RWPE2 (cell line): ENCODE measurements around the gene YES1.
"Not testable (repeated sequence)": the region's sequence is repeated elsewhere in the genome, so short reads cannot be mapped to it uniquely, and the experiment has no call there.

Experiments
- ATAC-seq: fragments of 200-7000 bp; cut with Tn5 transposase; 3 replicates; pipeline ENCODE4 v1.9.1; 2021; ENCODE audit warnings: low read depth
- DNase-seq: peaks from one replicate; pipeline ENCODE4 v3.0.0-alpha.2; 2020; ENCODE audit warnings: low spot score
- H3K27ac ChIP-seq: fragments of 450-650 bp; 2 replicates; pipeline ENCODE4 v1.5.1; 2017; ENCODE audit warnings: mild to moderate bottlenecking; ENCODE audit not compliant: poor library complexity, severe bottlenecking
- H3K27me3 ChIP-seq: fragments of 250-450 bp; sonication (Bioruptor Pico); 2 replicates; pipeline ENCODE4 v1.5.1; 2021; ENCODE audit warnings: mild to moderate bottlenecking, moderate library complexity; ENCODE audit not compliant: insufficient read depth, poor library complexity, severe bottlenecking
- H3K36me3 ChIP-seq: fragments of 250-450 bp; sonication (Bioruptor Pico); 2 replicates; pipeline ENCODE4 v1.5.1; 2020; ENCODE audit warnings: low read depth, mild to moderate bottlenecking, moderate library complexity
- H3K4me1 ChIP-seq: fragments of 250-450 bp; sonication (Bioruptor Pico); 2 replicates; pipeline ENCODE4 v1.5.1; 2021; ENCODE audit warnings: mild to moderate bottlenecking, moderate library complexity; ENCODE audit not compliant: insufficient read depth, poor library complexity, severe bottlenecking
- H3K4me3 ChIP-seq: fragments of 250-450 bp; sonication (Bioruptor Pico); 2 replicates; pipeline ENCODE4 v1.5.1; 2021; ENCODE audit warnings: mild to moderate bottlenecking, moderate library complexity; ENCODE audit not compliant: severe bottlenecking
- H3K9me3 ChIP-seq: fragments of 250-450 bp; sonication (Bioruptor Pico); 2 replicates; pipeline ENCODE4 v1.5.1; 2021; ENCODE audit warnings: mild to moderate bottlenecking, moderate library complexity; ENCODE audit not compliant: severe bottlenecking
- CTCF ChIP-seq: fragments of 450-650 bp; IDR thresholded peaks from one replicate; pipeline ENCODE4 v1.5.1; 2017; ENCODE audit warnings: mild to moderate bottlenecking, moderate library complexity; ENCODE audit not compliant: poor library complexity, severe bottlenecking

The YES1 gene

GRCh38 chr18:789397-789796 is 22.6 kb downstream of the YES1 start:
- Histone ChIP-seq H3K4me3 (no peak overlapping the region), H3K4me1 (no peaks in the 10 kb centered on the region), H3K36me3 (no peaks in the 10 kb centered on the region), H3K27me3 (no peaks in the 10 kb centered on the region), H3K27ac (no peak overlapping the region), H3K9me3 (peaks cover 5% of the 10 kb centered on the region)
- DNase-seq = no peak
- ATAC-seq = no peak
- TF ChIP-seq CTCF = no peak

GRCh38 chr18:785242-785641 is 26.8 kb downstream of the YES1 start:
- Histone ChIP-seq H3K9me3 (no peaks in the 10 kb centered on the region), H3K4me3 (no peak overlapping the region), H3K27ac (no peak overlapping the region), H3K36me3 (no peaks in the 10 kb centered on the region), H3K4me1 (no peaks in the 10 kb centered on the region), H3K27me3 (no peaks in the 10 kb centered on the region)
- no peak for TF ChIP-seq CTCF
- ATAC-seq = no peak
- DNase-seq = no peak

GRCh38 chr18:784470-785172 is 27.4 kb downstream of the YES1 start:
- no peak for DNase-seq
- Histone ChIP-seq H3K27me3 (no peaks in the 10 kb centered on the region), H3K27ac (no peak overlapping the region), H3K9me3 (no peaks in the 10 kb centered on the region), H3K4me3 (no peak overlapping the region), H3K36me3 (no peaks in the 10 kb centered on the region), H3K4me1 (no peaks in the 10 kb centered on the region)
- no peak for TF ChIP-seq CTCF
- ATAC-seq = no peak

GRCh38 chr18:778194-778927 is 33.7 kb downstream of the YES1 start:
- Histone ChIP-seq H3K9me3 (no peaks in the 10 kb centered on the region), H3K27me3 (no peaks in the 10 kb centered on the region), H3K4me1 (no peaks in the 10 kb centered on the region), H3K4me3 (no peak overlapping the region), H3K27ac (no peak overlapping the region), H3K36me3 (no peaks in the 10 kb centered on the region)
- no peak for ATAC-seq
- TF ChIP-seq CTCF = no peak
- no peak for DNase-seq

- H3K27ac ChIP-seq = no peak overlapping the region
- H3K9me3 ChIP-seq = no peaks in the 10 kb centered on the region
- H3K36me3 ChIP-seq = no peaks in the 10 kb centered on the region
- no peaks in the 10 kb centered on the region for H3K27me3 ChIP-seq
- H3K4me3 ChIP-seq = no peak overlapping the region
- DNase-seq = no peak
- TF ChIP-seq CTCF = no peak
- ATAC-seq = no peak
- H3K4me1 ChIP-seq = no peaks in the 10 kb centered on the region
These were observed 35.0 kb downstream of the YES1 start for GRCh38 chr18:777021-777420.

- ATAC-seq, DNase-seq, H3K27ac ChIP-seq, H3K27me3 ChIP-seq, H3K4me1 ChIP-seq, H3K4me3 ChIP-seq, H3K36me3 ChIP-seq, H3K9me3 ChIP-seq: not testable (repeated sequence)
These were observed 36.0 kb downstream of the YES1 start for GRCh38 chr18:776044-776443.
